ENCODE results near the gene TANGO6. TPM values are rescaled to one million over a fixed set of nuclear protein-coding genes. Genes with fewer than 3 reads are reported as not detected.
"Not testable (repeated sequence)": the region's sequence is repeated elsewhere in the genome, so short reads cannot be mapped to it uniquely, and the experiment has no call there.

The TANGO6 gene
- total RNA-seq: 10 to 100 TPM; 23.8 to 38.4 TPM

GRCh38 chr16:68843482-68844210 lies at the start of gene TANGO6:
Gene TANGO6, plus strand, starts transcription at chr16:68843531. Its CDS starts 87 bp downstream, at chr16:68843618.
- peaks cover 6% of the 10 kb centered on the region in 2 donors for H3K36me3 Mint-ChIP-seq
- no peaks in the 10 kb centered on the region for H3K9me3 Mint-ChIP-seq
- peak; percentile 91 for ATAC-seq
- peak; percentile 92 to 93 for DNase-seq (ENCODE audit: low spot score in 2 of 2)
- peak within 1 kb of the TSS; percentile 84 to 95 for H3K27ac Mint-ChIP-seq

- H3K27ac Mint-ChIP-seq: no peak overlapping the region
- peaks cover 0 to 14% of the 10 kb centered on the region in 2 donors for H3K36me3 Mint-ChIP-seq
- no peaks in the 10 kb centered on the region for H3K9me3 Mint-ChIP-seq
- ATAC-seq (no peak), DNase-seq (ENCODE audit: low spot score in 2 of 2) (no peak)
Observed at GRCh38 chr16:68798398-68798797, 44.9 kb upstream of the TANGO6 start.

- ATAC-seq (peak; percentile 89 to 92), DNase-seq (ENCODE audit: low spot score in 2 of 2) (peak in 1 of 2 donors; percentile 69)
- peak overlapping the region in 1 of 2 donors; percentile 74 for H3K27ac Mint-ChIP-seq
- H3K36me3 Mint-ChIP-seq: peaks cover 0 to 14% of the 10 kb centered on the region in 2 donors
- H3K9me3 Mint-ChIP-seq: no peaks in the 10 kb centered on the region
Observed at GRCh38 chr16:68800257-68800875, 43.0 kb upstream of the TANGO6 start.

- ATAC-seq (no peak), DNase-seq (ENCODE audit: low spot score in 2 of 2) (no peak)
- H3K27ac Mint-ChIP-seq: no peak overlapping the region
- H3K9me3 Mint-ChIP-seq: no peaks in the 10 kb centered on the region
- H3K36me3 Mint-ChIP-seq: peaks cover 0 to 14% of the 10 kb centered on the region in 2 donors
Observed at GRCh38 chr16:68802190-68802589, 41.1 kb upstream of the TANGO6 start.

- ATAC-seq: no peak
- no peak for DNase-seq (ENCODE audit: low spot score in 2 of 2)
- Mint-ChIP-seq H3K36me3 (peaks cover 0 to 2% of the 10 kb centered on the region in 2 donors), H3K27ac (no peak overlapping the region), H3K9me3 (no peaks in the 10 kb centered on the region)
Observed at GRCh38 chr16:68806422-68806821, 36.9 kb upstream of the TANGO6 start.

GRCh38 chr16:68806981-68807380 lies 36.4 kb upstream of the TANGO6 start:
- Mint-ChIP-seq H3K9me3 (no peaks in the 10 kb centered on the region), H3K36me3 (peaks cover 0 to 8% of the 10 kb centered on the region in 2 donors)

GRCh38 chr16:68814516-68814915 lies 28.8 kb upstream of the TANGO6 start:
- H3K27ac Mint-ChIP-seq: peak overlapping the region in 1 of 2 donors; percentile 36
- H3K9me3 Mint-ChIP-seq: no peaks in the 10 kb centered on the region
- DNase-seq (ENCODE audit: low spot score in 2 of 2): no peak
- no peak for ATAC-seq
- peaks cover 0 to 12% of the 10 kb centered on the region in 2 donors for H3K36me3 Mint-ChIP-seq

More at GRCh38 chr16:68806981-68807380, 36.4 kb upstream of the TANGO6 start:
- DNase-seq (ENCODE audit: low spot score in 2 of 2) (no peak), ATAC-seq (no peak)
- no peak overlapping the region for H3K27ac Mint-ChIP-seq

GRCh38 chr16:68823401-68824135 lies 19.8 kb upstream of the TANGO6 start:
- ATAC-seq (no peak), DNase-seq (ENCODE audit: low spot score in 2 of 2) (no peak)
- H3K36me3 Mint-ChIP-seq: no peaks in the 10 kb centered on the region
- no peak overlapping the region for H3K27ac Mint-ChIP-seq
- peaks cover 0 to 4% of the 10 kb centered on the region in 2 donors for H3K9me3 Mint-ChIP-seq

GRCh38 chr16:68825427-68825826 lies 17.9 kb upstream of the TANGO6 start:
- Mint-ChIP-seq H3K9me3 (peaks cover 0 to 4% of the 10 kb centered on the region in 2 donors), H3K36me3 (peaks cover 0 to 4% of the 10 kb centered on the region in 2 donors), H3K27ac (no peak overlapping the region)
- ATAC-seq: no peak
- no peak for DNase-seq (ENCODE audit: low spot score in 2 of 2)

GRCh38 chr16:68826652-68827051 lies 16.7 kb upstream of the TANGO6 start:
- Mint-ChIP-seq H3K9me3 (peaks cover 0 to 4% of the 10 kb centered on the region in 2 donors), H3K27ac (no peak overlapping the region), H3K36me3 (peaks cover 0 to 6% of the 10 kb centered on the region in 2 donors)
- DNase-seq (ENCODE audit: low spot score in 2 of 2) (no peak), ATAC-seq (no peak)

GRCh38 chr16:68833251-68833650 lies 10.1 kb upstream of the TANGO6 start:
- H3K9me3 Mint-ChIP-seq: no peaks in the 10 kb centered on the region
- ATAC-seq (no peak), DNase-seq (ENCODE audit: low spot score in 2 of 2) (no peak)
- peaks cover 0 to 6% of the 10 kb centered on the region in 2 donors for H3K36me3 Mint-ChIP-seq
- no peak overlapping the region for H3K27ac Mint-ChIP-seq

GRCh38 chr16:68834550-68834949 lies 8.8 kb upstream of the TANGO6 start:
- no peak for ATAC-seq
- peaks cover 0 to 6% of the 10 kb centered on the region in 2 donors for H3K36me3 Mint-ChIP-seq
- no peak for DNase-seq (ENCODE audit: low spot score in 2 of 2)
- no peaks in the 10 kb centered on the region for H3K9me3 Mint-ChIP-seq
- H3K27ac Mint-ChIP-seq: peak overlapping the region in 1 of 2 donors; percentile 33

GRCh38 chr16:68835970-68836369 lies 7.4 kb upstream of the TANGO6 start:
- no peak for ATAC-seq
- no peak overlapping the region for H3K27ac Mint-ChIP-seq
- H3K36me3 Mint-ChIP-seq: no peaks in the 10 kb centered on the region

GRCh38 chr16:68839831-68840230 lies 3.5 kb upstream of the TANGO6 start:
- Mint-ChIP-seq H3K27ac (no peak overlapping the region), H3K9me3 (no peaks in the 10 kb centered on the region), H3K36me3 (peaks cover 6% of the 10 kb centered on the region in 2 donors)
- DNase-seq (ENCODE audit: low spot score in 2 of 2): no peak
- ATAC-seq: no peak

More at GRCh38 chr16:68835970-68836369, 7.4 kb upstream of the TANGO6 start:
- no peaks in the 10 kb centered on the region for H3K9me3 Mint-ChIP-seq
- no peak for DNase-seq (ENCODE audit: low spot score in 2 of 2)

- peak overlapping the region; percentile 73 to 84 for H3K27ac Mint-ChIP-seq
- DNase-seq (ENCODE audit: low spot score in 2 of 2); H3K36me3 Mint-ChIP-seq; ATAC-seq; H3K9me3 Mint-ChIP-seq: not testable (repeated sequence)
Observed at GRCh38 chr16:68842964-68843481, 308 bp upstream of the TANGO6 start.

- peaks cover 6% of the 10 kb centered on the region in 2 donors for H3K36me3 Mint-ChIP-seq
- no peaks in the 10 kb centered on the region for H3K9me3 Mint-ChIP-seq
- peak in 1 of 2 donors; percentile 7 for DNase-seq (ENCODE audit: low spot score in 2 of 2)
- peak overlapping the region; percentile 84 to 95 for H3K27ac Mint-ChIP-seq
- ATAC-seq: no peak
Observed at GRCh38 chr16:68844211-68844564, 857 bp downstream of the TANGO6 start.

GRCh38 chr16:68848786-68849185 lies 5.5 kb downstream of the TANGO6 start:
- no peak for ATAC-seq
- Mint-ChIP-seq H3K9me3 (no peaks in the 10 kb centered on the region), H3K36me3 (peaks cover 5 to 12% of the 10 kb centered on the region in 2 donors), H3K27ac (no peak overlapping the region)
- no peak for DNase-seq (ENCODE audit: low spot score in 2 of 2)

All from activated naive CD4-positive, alpha-beta T cell treated with anti-CD3 and anti-CD28 coated beads, Interleukin-2, amount 50 U/mL, for 72 hours (primary cell).